Astrocyte of the spinal cord (primary cell): ENCODE results near the gene CCT2.
A peak's percentile ranks its signal among the peaks of the same experiment; 100 is the strongest.

Experiments used
- DNase-seq: peaks from one replicate; pipeline ENCODE4 v3.0.0; 2011; ENCODE audit warnings: low read depth, low spot score
- H3K4me3 ChIP-seq: 2 replicates; pipeline ENCODE4 v1.5.1; 2011; ENCODE audit warnings: low read depth, mild to moderate bottlenecking, low read length, moderate library complexity
- CTCF ChIP-seq: IDR thresholded peaks from 2 replicates; pipeline ENCODE4 v1.5.1; 2012; ENCODE audit warnings: low read depth, mild to moderate bottlenecking, low read length, inconsistent platforms
- in situ Hi-C: cut with HindIII; loops from 2 replicates; pipeline ENCODE4 v1.10.0; 2017; ENCODE audit warnings: low sequenced_read_pairs

The CCT2 gene

GRCh38 chr12:69642531-69642930 lies 57.3 kb downstream of the CCT2 start:
- TF ChIP-seq CTCF: no peak
- in situ Hi-C loops: no loop called here

DNA sequence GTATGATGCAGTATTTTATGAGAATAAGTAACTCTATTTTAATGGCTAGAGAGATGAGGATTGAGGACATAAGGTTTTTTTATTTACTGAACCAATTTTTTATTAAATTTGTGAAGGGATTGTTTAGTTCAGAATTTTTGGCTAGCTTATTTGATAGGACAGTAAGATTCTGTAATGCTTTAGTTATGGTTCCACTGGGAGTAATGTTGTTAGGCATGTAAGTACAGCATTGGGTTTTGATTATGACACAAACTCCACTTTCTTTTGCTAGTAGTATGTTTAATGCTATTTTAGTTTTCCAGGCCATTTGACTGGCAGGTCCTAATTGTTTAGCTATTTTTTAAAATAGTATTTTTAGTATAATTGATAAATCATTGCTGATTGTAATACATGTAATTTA lies 59.3 kb downstream of the CCT2 start:
- in situ Hi-C loops: no loop called here
- no peak for TF ChIP-seq CTCF
- DNase-seq: no peak
- H3K4me3 ChIP-seq: no peak overlapping the region

More at GRCh38 chr12:69642531-69642930, 57.3 kb downstream of the CCT2 start:
- no peak for DNase-seq
- no peak overlapping the region for H3K4me3 ChIP-seq

DNA sequence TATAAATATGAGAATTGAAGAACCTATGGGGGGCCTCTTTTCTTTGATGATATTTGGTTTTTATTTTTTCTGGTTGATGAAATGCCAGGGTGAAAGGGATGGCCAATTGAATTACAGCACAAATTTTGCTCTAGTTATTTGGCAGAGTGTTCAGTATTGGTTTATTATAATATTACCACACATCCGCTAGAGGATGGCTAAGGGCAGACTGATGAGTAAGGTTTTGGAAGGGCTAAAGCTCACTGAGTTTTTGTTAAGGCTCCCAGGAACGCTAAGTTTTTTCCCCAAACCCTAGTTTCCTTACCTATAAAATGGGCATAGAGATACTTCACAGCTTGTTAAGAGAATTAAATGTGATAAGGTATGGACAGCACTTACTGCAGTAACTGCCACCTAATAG lies 59.8 kb downstream of the CCT2 start:
- no peak overlapping the region for H3K4me3 ChIP-seq
- TF ChIP-seq CTCF: no peak
- in situ Hi-C loops: no loop called here
- DNase-seq: no peak

DNA sequence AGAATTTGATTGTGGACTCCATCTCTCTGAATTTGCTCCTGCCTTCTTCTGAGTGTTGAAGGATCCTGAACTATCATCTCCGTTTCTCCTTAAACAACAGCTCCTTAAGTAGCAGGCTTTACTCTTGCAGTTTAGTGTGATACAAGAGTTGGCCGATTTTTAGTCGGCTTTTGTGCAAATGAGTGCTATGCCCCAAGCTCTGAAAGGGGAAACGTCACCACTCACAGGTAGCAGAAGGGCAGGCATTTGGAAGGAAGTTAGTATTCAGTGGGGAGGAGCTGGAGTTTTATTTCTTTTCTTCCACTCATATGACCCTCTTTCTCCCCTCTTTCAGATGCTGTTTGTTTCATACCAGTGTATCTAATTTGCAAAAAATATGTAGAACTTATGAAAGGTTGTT lies 61.9 kb downstream of the CCT2 start:
- no peak for DNase-seq
- in situ Hi-C loops: no loop called here
- no peak overlapping the region for H3K4me3 ChIP-seq
- TF ChIP-seq CTCF: no peak

GRCh38 chr12:69648476-69648875 lies 63.2 kb downstream of the CCT2 start:
- in situ Hi-C loops: no loop called here
- no peak for TF ChIP-seq CTCF
- H3K4me3 ChIP-seq: no peak overlapping the region
- peak; percentile 74 for DNase-seq

GRCh38 chr12:69649529-69649928 lies 64.3 kb downstream of the CCT2 start:
- TF ChIP-seq CTCF: no peak
- H3K4me3 ChIP-seq: no peak overlapping the region
- DNase-seq: no peak
- in situ Hi-C loops: no loop called here
